ENCODE data around the gene FGFBP1. TPM values are rescaled to one million over a fixed set of nuclear protein-coding genes. Genes with fewer than 3 reads are reported as not detected.

FGFBP1 gene
- polyA plus RNA-seq, 1 donor from 2014 or later, result not detected

DNA sequence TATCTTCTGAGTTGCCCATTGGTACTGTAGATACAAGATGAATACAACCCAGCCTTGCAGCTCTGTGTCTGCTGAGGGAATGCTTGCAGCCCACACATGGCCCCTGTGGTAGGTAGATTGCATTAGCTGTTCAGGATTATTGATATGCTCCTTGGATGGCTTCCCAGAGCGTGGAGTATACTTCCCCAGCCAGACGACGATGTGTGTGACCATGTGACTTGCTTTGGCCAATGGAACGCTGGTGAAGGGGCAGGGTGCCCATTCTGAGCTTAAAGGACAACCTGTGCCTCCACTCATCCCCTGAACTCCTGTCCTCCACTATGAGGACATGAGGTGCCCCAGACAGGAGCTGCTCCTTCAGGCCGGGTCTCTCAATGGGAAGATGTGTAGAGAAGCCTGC, 48.4 kb upstream of the FGFBP1 start:
- H3F3A ChIP-seq (ENCODE audit: insufficient read depth, low read length, poor library complexity, severe bottlenecking), result no peaks in the 10 kb centered on the region
- no peaks in the 10 kb centered on the region for H3K9me3 ChIP-seq (ENCODE audit: low read length)
- no peaks in the 10 kb centered on the region for H3K9me2 ChIP-seq (ENCODE audit: insufficient read depth, low read length)
- no peaks in the 10 kb centered on the region for H4K20me1 ChIP-seq (ENCODE audit: insufficient read depth)
- H3K27me3 ChIP-seq (ENCODE audit: insufficient read depth, low read depth, low read length), result no peaks in the 10 kb centered on the region
- no peak overlapping the region for H3K4me3 ChIP-seq (ENCODE audit: low read length)
- no peaks in the 10 kb centered on the region for H3K36me3 ChIP-seq (ENCODE audit: insufficient read depth, low read length)
- H3K79me2 ChIP-seq (replicated peaks; ENCODE audit: insufficient read depth, low read length), result no peaks in the 10 kb centered on the region
- H3K27ac ChIP-seq (ENCODE audit: low read length), result no peak overlapping the region
- no peak for TF ChIP-seq TAF1 (IDR thresholded peaks at IDR 0.05; ENCODE audit: low read depth)
- no peak for TF ChIP-seq EP300 (conservative IDR thresholded peaks at IDR 0.05; ENCODE audit: poor library complexity, severe bottlenecking)
- TF ChIP-seq MXI1 (conservative IDR thresholded peaks at IDR 0.05; ENCODE audit: poor library complexity, severe bottlenecking), result no peak
- no peak for TF ChIP-seq CTCF (IDR thresholded peaks at IDR 0.05; ENCODE audit: poor library complexity, severe bottlenecking)
- no peak for TF ChIP-seq RAD21 (conservative IDR thresholded peaks at IDR 0.05)
- TF ChIP-seq EZH2 (IDR thresholded peaks at IDR 0.05; ENCODE audit: borderline replicate concordance, insufficient read depth, low read length, poor library complexity, severe bottlenecking), result no peak
- no peak for TF ChIP-seq REST (IDR thresholded peaks at IDR 0.05; ENCODE audit: borderline replicate concordance)
- no peak overlapping the region for H3K9ac ChIP-seq (ENCODE audit: low read length)
- H2AFZ ChIP-seq (ENCODE audit: low read depth, low read length), result no peak overlapping the region
- no peak overlapping the region for H3K4me2 ChIP-seq (ENCODE audit: low read length)

- H4K20me1 ChIP-seq (ENCODE audit: insufficient read depth), result no peaks in the 10 kb centered on the region
- no peaks in the 10 kb centered on the region for H3K9me3 ChIP-seq (ENCODE audit: low read length)
- H2AFZ ChIP-seq (ENCODE audit: low read depth, low read length), result no peak overlapping the region
- H3K4me3 ChIP-seq (ENCODE audit: low read length), result no peak overlapping the region
- no peak overlapping the region for H3K27ac ChIP-seq (ENCODE audit: low read length)
- no peak overlapping the region for H3K9ac ChIP-seq (ENCODE audit: low read length)
- no peaks in the 10 kb centered on the region for H3F3A ChIP-seq (ENCODE audit: insufficient read depth, low read length, poor library complexity, severe bottlenecking)
- H3K9me2 ChIP-seq (ENCODE audit: insufficient read depth, low read length), result no peaks in the 10 kb centered on the region
- no peak overlapping the region for H3K4me2 ChIP-seq (ENCODE audit: low read length)
- no peaks in the 10 kb centered on the region for H3K79me2 ChIP-seq (replicated peaks; ENCODE audit: insufficient read depth, low read length)
- H3K27me3 ChIP-seq (ENCODE audit: insufficient read depth, low read depth, low read length), result no peaks in the 10 kb centered on the region
- H3K36me3 ChIP-seq (ENCODE audit: insufficient read depth, low read length), result no peaks in the 10 kb centered on the region
- TF ChIP-seq REST (IDR thresholded peaks at IDR 0.05; ENCODE audit: borderline replicate concordance) (no peak), EP300 (conservative IDR thresholded peaks at IDR 0.05; ENCODE audit: poor library complexity, severe bottlenecking) (no peak), TAF1 (IDR thresholded peaks at IDR 0.05; ENCODE audit: low read depth) (no peak), EZH2 (IDR thresholded peaks at IDR 0.05; ENCODE audit: borderline replicate concordance, insufficient read depth, low read length, poor library complexity, severe bottlenecking) (no peak), SMC3 (conservative IDR thresholded peaks at IDR 0.05; ENCODE audit: poor library complexity) (no peak), RAD21 (conservative IDR thresholded peaks at IDR 0.05) (no peak), POLR2AphosphoS5 (IDR thresholded peaks at IDR 0.05) (no peak), CTCF (IDR thresholded peaks at IDR 0.05; ENCODE audit: poor library complexity, severe bottlenecking) (no peak)
Observed at GRCh38 chr4:15983610-15984009, 45.1 kb upstream of the FGFBP1 start.

All from neural cell (in vitro differentiated cells).